K562 (cell line): ENCODE data around the gene MPHOSPH9. TPM values are rescaled to one million over a fixed set of nuclear protein-coding genes. Genes with fewer than 3 reads are reported as not detected.
"Not testable (repeated sequence)": the region's sequence is repeated elsewhere in the genome, so short reads cannot be mapped to it uniquely, and the experiment has no call there.

Source experiments
- ATAC-seq: fragments of 200-7000 bp; cut with Tn5 transposase; 3 replicates; pipeline ENCODE4 v1.9.1; 2020; ENCODE audit warnings: moderate library complexity
- BruUV-seq: library from RNA; stranded (reverse); fragments of 400-500 nt; replicated peaks from 2 replicates; lab custom pipeline; 2021; lab: Mats Ljungman, UMichigan
- CTCF ChIA-PET: fragments of 300-600 bp; formaldehyde crosslinking; extraction: SDS; loops from one replicate; lab custom pipeline; 2021; ENCODE audit warnings: low intra/inter-chr PET ratio; lab: Yijun Ruan, JAX
- POLR2A ChIA-PET: fragments of 300-600, 350-650 bp; sonication (Branson Sonifier 250); formaldehyde crosslinking; extraction: SDS; loops from one replicate; lab custom pipeline; 2021; ENCODE audit warnings: antibody characterized with exemption, inconsistent platforms; lab: Yijun Ruan, JAX
- DNase-seq, 4 experiments: peaks; one replicate each; pipeline versions ENCODE4 v3.0.0 to v3.0.0-alpha.2; 2011 to 2018; ENCODE audit warnings: low spot score in 3 of 4, mixed read lengths in 3 of 4; ENCODE audit errors: extremely low read depth in 1 of 4
- FAIRE-seq: peaks from 2 replicates; lab custom pipeline; 2011; peaks lifted over from hg19 to GRCh38; lab: Jason Lieb, UNC
- H2AFZ ChIP-seq: 2 replicates; pipeline ENCODE4 v1.6.0; 2011; ENCODE audit warnings: low read depth, low read length, control low read depth, inconsistent platforms
- H3K27ac ChIP-seq: fragments of 200-600 bp; 3 replicates; pipeline ENCODE4 v1.8.0; 2011; ENCODE audit warnings: low read depth, mild to moderate bottlenecking, control low read depth, inconsistent platforms, low read length, moderate library complexity, mixed read lengths; ENCODE audit errors: extremely low read depth
- H3K27me3 ChIP-seq, 2 experiments: fragments of 300-600 bp in 1 of 2; 2 replicates in 1 of 2; 3 replicates in 1 of 2; pipeline versions ENCODE4 v1.6.0 to v1.8.0; 2011; ENCODE audit warnings: inconsistent platforms in 2 of 2, low read length in 2 of 2, mild to moderate bottlenecking in 1 of 2, mixed read lengths in 1 of 2, moderate library complexity in 1 of 2; ENCODE audit not compliant: control insufficient read depth in 2 of 2, insufficient read depth in 2 of 2
- H3K36me3 ChIP-seq: fragments of 300-600 bp; 3 replicates; pipeline ENCODE4 v1.8.0; 2011; ENCODE audit warnings: mild to moderate bottlenecking, low read length, inconsistent platforms; ENCODE audit not compliant: control insufficient read depth, insufficient read depth
- H3K4me1 ChIP-seq, 2 experiments: fragments of 200-600 bp in 1 of 2; replicated peaks in 1 of 2; 2 replicates in 1 of 2; 3 replicates in 1 of 2; pipeline versions ENCODE4 v1.5.1 to v1.8.0; 2011; ENCODE audit warnings: inconsistent platforms in 2 of 2, low read length in 2 of 2, mild to moderate bottlenecking in 1 of 2, mixed read lengths in 1 of 2, moderate library complexity in 1 of 2; ENCODE audit not compliant: control insufficient read depth in 2 of 2, insufficient read depth in 2 of 2
- H3K4me2 ChIP-seq: 2 replicates; pipeline ENCODE4 v1.6.1; 2011; ENCODE audit warnings: low read length, control low read depth, inconsistent platforms, mixed read lengths; ENCODE audit not compliant: insufficient read depth
- H3K4me3 ChIP-seq: fragments of 200-600 bp; sonication (generic), shearing (Covaris generic); 2 replicates; pipeline ENCODE4 v1.5.1; 2016; ENCODE audit warnings: control low read depth, inconsistent platforms
- H3K79me2 ChIP-seq: fragments of 200-600 bp; 3 replicates; pipeline ENCODE4 v1.8.0; 2011; ENCODE audit warnings: low read length, inconsistent platforms; ENCODE audit not compliant: control insufficient read depth, insufficient read depth
- H3K9ac ChIP-seq, 2 experiments: 2 replicates each; pipeline versions ENCODE4 v1.6.0 to v1.6.1; 2011; ENCODE audit warnings: low read depth in 2 of 2, low read length in 2 of 2, control low read depth in 1 of 2, inconsistent platforms in 1 of 2, mild to moderate bottlenecking in 1 of 2, mixed read lengths in 1 of 2; ENCODE audit not compliant: insufficient read depth in 1 of 2
- H3K9me1 ChIP-seq: one replicate; pipeline ENCODE4 v1.6.0; 2011; ENCODE audit warnings: inconsistent platforms, mild to moderate bottlenecking, low read length, moderate library complexity; ENCODE audit not compliant: control insufficient read depth, insufficient read depth
- H3K9me3 ChIP-seq: replicated peaks from 2 replicates; pipeline ENCODE4 v1.5.1; 2011; ENCODE audit warnings: low read depth, low read length, inconsistent platforms; ENCODE audit not compliant: control insufficient read depth, insufficient read depth
- H4K20me1 ChIP-seq: replicated peaks from 2 replicates; pipeline ENCODE4 v1.6.1; 2011; ENCODE audit warnings: low read length, inconsistent platforms, mixed read lengths; ENCODE audit not compliant: control insufficient read depth, insufficient read depth
- ATF3 ChIP-seq, 2 experiments: fragments of 450-650 bp in 1 of 2; sonication (generic) in 1 of 2; formaldehyde crosslinking in 1 of 2; IDR thresholded peaks in 1 of 2; conservative IDR thresholded peaks in 1 of 2; 2 replicates each; pipeline versions ENCODE4 v1.6.1 to v1.8.1; 2016 to 2023; ENCODE audit warnings: mild to moderate bottlenecking in 2 of 2, moderate library complexity in 2 of 2, inconsistent platforms in 1 of 2, missing genetic modification reagents in 1 of 2
- BCL6 ChIP-seq: fragments of 250-450 bp; sonication (Bioruptor Pico); IDR thresholded peaks from 2 replicates; pipeline ENCODE4 v1.4.0; 2020
- FOXP1 ChIP-seq: sonication (generic); formaldehyde crosslinking; IDR thresholded peaks from 2 replicates; pipeline ENCODE4 v1.8.0; 2022; ENCODE audit warnings: mild to moderate bottlenecking, missing genetic modification reagents
- HNRNPK ChIP-seq: fragments of 200-400 bp; formaldehyde crosslinking; IDR thresholded peaks from one replicate; pipeline ENCODE4 v1.6.1; 2018; ENCODE audit warnings: mild to moderate bottlenecking, low read depth, low read length; ENCODE audit not compliant: poor library complexity, severe bottlenecking
- RBFOX2 ChIP-seq: fragments of 200-400 bp; formaldehyde crosslinking; IDR thresholded peaks from 2 replicates; pipeline ENCODE4 v1.6.1; 2017; ENCODE audit warnings: low read depth, mild to moderate bottlenecking, low read length, moderate library complexity
- TCF7 ChIP-seq: sonication (generic); IDR thresholded peaks from 2 replicates; pipeline ENCODE4 v1.6.1; 2016; ENCODE audit warnings: antibody characterized with exemption, borderline replicate concordance
- WGBS: fragments of 100-300 bp; shearing (Covaris generic); methylation state at CpG from one replicate; pipeline ENCODE4 v1.1.6; 2016; ENCODE audit warnings: low coverage, mixed read lengths; ENCODE audit not compliant: insufficient coverage; ENCODE audit errors: missing lambda C conversion rate; 5-methylcytosine and 5-hydroxymethylcytosine counted together
- in situ Hi-C: fragments of 300-500 bp; cut with MboI; formaldehyde crosslinking; loops from 4 replicates; pipeline ENCODE4 v1.15.0; 2018; ENCODE audit warnings: inconsistent platforms, mixed read lengths
- intact Hi-C: fragments of 100-400 bp; cut with micrococcal nuclease; formaldehyde crosslinking; loops from 2 replicates; pipeline ENCODE4 v1.14.2; 2022
- polyA plus RNA-seq, 8 experiments: library from polyadenylated mRNA; depleted of rRNA in 4 of 8; stranded (reverse) in 5 of 8; unstranded in 3 of 8; fragments of >200 nt; fragmentation: Nextera tagmentation in 2 of 8; fragmentation: Illumina TruSeq in 1 of 8; extraction: Ambion mirVana in 2 of 8; extraction: Trizol in 1 of 8; gene quantifications; 2 replicates each; pipeline versions ENCODE4 v1.2.1 to v1.2.3, GENCODE V29; 2011 to 2014; ENCODE audit warnings: inconsistent platforms in 1 of 8, missing spikeins in 1 of 8
- total RNA-seq, 7 experiments: library from RNA; depleted of rRNA in 6 of 7; stranded (reverse); fragments of >200 nt in 6 of 7; fragmentation: Illumina TruSeq in 2 of 7; extraction: Trizol in 2 of 7; gene quantifications; 2 replicates each; pipeline versions ENCODE4 v1.2.1 to v1.2.3, GENCODE V29; 2011 to 2021; ENCODE audit warnings: low replicate concordance in 1 of 7

The MPHOSPH9 gene
- total and polyA plus RNA-seq, 9 of the 15 experiments (the other 6 are each of a cell fraction or from before 2014, with no cell fraction given): 14.2 to 103 (median 54.5) TPM

DNA sequence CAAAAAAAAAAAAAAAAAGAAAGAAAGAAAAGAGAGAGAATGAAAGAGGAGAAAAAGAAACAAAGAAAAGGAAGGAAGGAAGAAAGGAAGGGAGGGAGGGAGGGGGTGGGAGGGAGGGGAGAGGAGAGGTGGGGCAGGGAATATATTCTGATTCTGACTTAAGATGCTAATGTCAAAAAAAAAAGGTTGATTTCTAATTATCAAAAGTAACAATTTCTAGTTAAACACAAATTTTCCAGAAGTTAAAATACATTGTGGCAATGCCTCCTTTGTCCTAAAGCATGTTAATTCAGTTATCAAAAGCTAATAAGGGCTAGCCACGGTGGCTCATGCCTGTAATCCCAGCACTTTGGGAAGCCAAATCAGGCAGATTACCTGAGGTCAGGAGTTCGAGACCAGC lies 7.5 kb downstream of the MPHOSPH9 start (continued):
- TF ChIP-seq FOXP1 (no peak), BCL6 (CRISPR knock-in tag) (no peak), ATF3 (IDR thresholded peaks at IDR 0.05) (no peak), ATF3 (CRISPR knock-in tag; conservative IDR thresholded peaks at IDR 0.05) (no peak), HNRNPK (peak; percentile 75)

DNA sequence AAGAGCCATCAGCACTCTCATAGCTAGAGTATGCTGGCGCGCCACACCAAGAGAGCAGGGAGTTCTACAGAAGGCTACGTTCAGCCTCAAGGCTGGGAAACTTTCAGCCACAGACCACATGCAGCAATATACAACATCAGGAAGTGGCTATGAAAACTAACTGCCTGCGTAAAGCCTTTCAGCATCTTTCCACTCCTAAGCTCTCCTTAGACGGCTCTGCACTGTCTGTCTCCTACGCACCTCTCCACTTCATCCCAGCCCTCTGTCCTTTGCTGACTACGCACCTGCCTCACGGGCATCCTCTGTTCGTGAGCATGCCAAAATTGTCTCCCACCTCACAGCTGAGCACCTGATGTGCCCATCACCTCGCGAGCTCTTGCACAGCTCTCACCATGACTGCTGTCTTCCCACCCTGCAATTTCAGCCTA lies 9.7 kb downstream of the MPHOSPH9 start:
- CTCF ChIA-PET: no interaction called here
- no peaks in the 10 kb centered on the region for H3K27me3 ChIP-seq
- no TSS peak for BruUV-seq

GRCh38 chr12:123207815-123208214 lies 25.1 kb downstream of the MPHOSPH9 start:
- 100% methylated on average over 5 of the region's 7 CpGs for WGBS
- BruUV-seq, in situ Hi-C loops, H3K27me3 ChIP-seq, intact Hi-C loops, H3K4me3 ChIP-seq, ATAC-seq, H4K20me1 ChIP-seq, H3K9ac ChIP-seq, FAIRE-seq, H3K9me1 ChIP-seq, H3K4me2 ChIP-seq, H3K4me1 ChIP-seq, H2AFZ ChIP-seq, H3K79me2 ChIP-seq, H3K9me3 ChIP-seq, DNase-seq, CTCF ChIA-PET, H3K27ac ChIP-seq: not testable (repeated sequence)
- peaks cover 67% of the 10 kb centered on the region for H3K36me3 ChIP-seq
- POLR2A ChIA-PET: interaction anchor here (0.9 to 2.0 kb wide), 3 partner anchors 9 to 25 kb away, joined by 3 to 6 read pairs (median 5); no protein-coding TSS in a partner anchor

More for the DNA sequence above, 9.7 kb downstream of the MPHOSPH9 start:
- Histone ChIP-seq H3K4me3 (no peak overlapping the region), H3K9ac (no peak overlapping the region), H4K20me1 (no peaks in the 10 kb centered on the region), H3K4me1 (0 out of 5 replicates have a peak, but pooled peaks cover 0 to 2% of the 10 kb centered on the region in 2 experiments), H3K4me2 (no peak overlapping the region), H2AFZ (no peak overlapping the region), H3K79me2 (peaks cover 27% of the 10 kb centered on the region), H3K27ac (no peak overlapping the region), H3K9me3 (no peaks in the 10 kb centered on the region), H3K36me3 (peaks cover 78% of the 10 kb centered on the region), H3K9me1 (no peaks in the 10 kb centered on the region)
- in situ Hi-C loops (no loop called here), intact Hi-C loops (no loop called here)
- FAIRE-seq (no peak), DNase-seq (no peak), ATAC-seq (no peak; the same call in 2 of the 3 replicates)
- POLR2A ChIA-PET: interaction anchor here (0.7 to 4.3 kb wide), 4 partner anchors 9 to 25 kb away, joined by 3 to 37 read pairs (median 4); partner anchors contain the start of genes MPHOSPH9 and MTRFR
- WGBS: 99% methylated on average over 11 of the region's 11 CpGs
- 0 out of 2 replicates have a peak, but pooled peaks have one; percentile 23 for TF ChIP-seq RBFOX2
- TF ChIP-seq TCF7: no peak
